ENCODE measurements around the gene PGPEP1. TPM values are rescaled to one million over a fixed set of nuclear protein-coding genes. Genes with fewer than 3 reads are reported as not detected.

The PGPEP1 gene
- polyA plus RNA-seq, 1 of the 3 experiments (the other 2 are of a cell fraction) = 13.8 TPM

DNA sequence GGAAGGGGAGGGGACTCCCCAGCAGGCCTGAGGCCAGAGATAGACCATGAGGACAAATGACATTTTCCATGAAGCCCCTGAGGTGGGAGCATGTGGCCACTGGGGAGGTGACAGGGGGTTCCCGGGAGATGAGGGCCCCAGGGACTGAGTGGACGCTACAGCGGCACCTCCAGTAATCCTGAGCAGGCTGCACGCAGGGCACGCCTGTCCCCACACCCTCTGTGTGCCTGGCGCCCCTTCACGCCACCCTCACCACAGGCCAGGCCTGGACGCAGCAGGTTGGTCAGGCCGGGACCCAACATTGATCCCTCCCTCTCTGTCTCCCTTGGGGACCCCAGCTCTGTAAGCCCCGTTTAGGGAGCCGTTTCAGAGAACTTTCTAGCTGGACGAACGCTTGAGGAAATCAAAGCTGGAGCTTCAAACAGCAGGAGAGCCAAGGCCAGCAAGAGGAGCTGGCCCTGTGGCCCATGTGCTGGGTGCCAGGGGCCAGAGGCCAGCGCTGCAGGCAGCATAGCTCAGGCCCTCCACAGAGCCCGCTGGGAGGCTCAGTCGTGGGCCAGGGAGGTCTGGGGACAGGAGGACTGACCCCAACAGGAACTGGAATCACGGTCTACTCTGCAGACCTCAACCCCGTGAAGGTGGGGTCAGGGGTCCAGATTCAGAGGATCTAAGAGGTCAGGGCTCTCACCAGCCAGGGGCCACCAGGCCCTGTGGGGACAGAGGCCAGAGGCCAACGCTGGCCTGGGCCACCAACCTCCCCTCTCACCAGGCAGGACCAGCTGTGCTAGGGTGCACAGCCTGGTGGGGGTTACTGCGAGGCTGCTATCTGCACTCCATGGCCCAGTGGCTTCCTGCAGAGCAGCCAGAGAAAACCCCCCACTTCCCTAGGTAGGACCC, 32.1 kb upstream of the PGPEP1 start:
- peak; percentile 11 for DNase-seq
- H4K20me1 ChIP-seq (ENCODE audit: insufficient read depth) = no peaks in the 10 kb centered on the region
- no peaks in the 10 kb centered on the region for H3K9me3 ChIP-seq
- no peak overlapping the region; a peak in 1 of 4 replicates for H3K27ac ChIP-seq (ENCODE audit: low read depth in 2 of 2, low read length in 1 of 2)
- WGBS (ENCODE audit: low lambda C conversion rate) = 91% methylated on average over 7 of the region's 20 CpGs
- ChIA-PET CTCF (interaction anchor here (0.7 to 0.8 kb wide), 2 partner anchors 16 to 29 kb away, joined by 3 read pairs; no protein-coding TSS in a partner anchor), POLR2A (interaction anchor here (1.1 kb wide), 1 partner anchor 10 kb away, joined by 3 read pairs; no protein-coding TSS in a partner anchor)
- peaks cover 18% of the 10 kb centered on the region for H3F3A ChIP-seq (replicated peaks; ENCODE audit: insufficient read depth)
- no peaks in the 10 kb centered on the region for H3K9me2 ChIP-seq
- peaks cover 18 to 22% of the 10 kb centered on the region in 2 experiments; a peak in 3 of 4 replicates for H3K4me1 ChIP-seq (ENCODE audit: control insufficient read depth in 1 of 2, insufficient read depth in 2 of 2, low read depth in 1 of 2, low read length in 1 of 2)
- H3K79me2 ChIP-seq (ENCODE audit: insufficient read depth) = no peaks in the 10 kb centered on the region; the same call in 1 of the 2 replicates
- H3K4me3 ChIP-seq (ENCODE audit: low read depth in 2 of 2, low read length in 1 of 2) = no peak overlapping the region
- peaks cover 0 to 49% of the 10 kb centered on the region in 2 experiments for H3K36me3 ChIP-seq (replicated peaks in 1 of 2; ENCODE audit: control insufficient read depth in 1 of 2, insufficient read depth in 2 of 2, low read length in 1 of 2)
- no peak overlapping the region for H3K4me2 ChIP-seq
- no peak for TF ChIP-seq FOSL2 (IDR thresholded peaks at IDR 0.05; ENCODE audit: borderline replicate concordance, low read depth)
- TF ChIP-seq NRF1 (IDR thresholded peaks at IDR 0.05; ENCODE audit: low read depth, low read length) = no peak
- no peak for TF ChIP-seq POLR2AphosphoS5 (IDR thresholded peaks at IDR 0.05; ENCODE audit: low read depth, low read length)
- TF ChIP-seq, protein P1, sequence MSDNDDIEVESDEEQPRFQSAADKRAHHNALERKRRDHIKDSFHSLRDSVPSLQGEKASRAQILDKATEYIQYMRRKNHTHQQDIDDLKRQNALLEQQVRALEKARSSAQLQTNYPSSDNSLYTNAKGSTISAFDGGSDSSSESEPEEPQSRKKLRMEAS (IDR thresholded peaks at IDR 0.05; ENCODE audit: low read depth) = no peak
- TF ChIP-seq, protein P2, sequence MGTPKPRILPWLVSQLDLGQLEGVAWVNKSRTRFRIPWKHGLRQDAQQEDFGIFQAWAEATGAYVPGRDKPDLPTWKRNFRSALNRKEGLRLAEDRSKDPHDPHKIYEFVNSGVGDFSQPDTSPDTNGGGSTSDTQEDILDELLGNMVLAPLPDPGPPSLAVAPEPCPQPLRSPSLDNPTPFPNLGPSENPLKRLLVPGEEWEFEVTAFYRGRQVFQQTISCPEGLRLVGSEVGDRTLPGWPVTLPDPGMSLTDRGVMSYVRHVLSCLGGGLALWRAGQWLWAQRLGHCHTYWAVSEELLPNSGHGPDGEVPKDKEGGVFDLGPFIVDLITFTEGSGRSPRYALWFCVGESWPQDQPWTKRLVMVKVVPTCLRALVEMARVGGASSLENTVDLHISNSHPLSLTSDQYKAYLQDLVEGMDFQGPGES (IDR thresholded peaks at IDR 0.05; ENCODE audit: low read depth, low read length) = no peak
- no peak for TF ChIP-seq TAF1 (IDR thresholded peaks at IDR 0.05; ENCODE audit: borderline replicate concordance, low read depth, low read length)
- TF ChIP-seq ZBTB33 (IDR thresholded peaks at IDR 0.05; ENCODE audit: borderline replicate concordance, low read depth) = no peak
- no peak for TF ChIP-seq TCF12 (IDR thresholded peaks at IDR 0.05)
- no peak for TF ChIP-seq RXRA (IDR thresholded peaks at IDR 0.05; ENCODE audit: borderline replicate concordance, low read depth)
- TF ChIP-seq, protein P3, sequence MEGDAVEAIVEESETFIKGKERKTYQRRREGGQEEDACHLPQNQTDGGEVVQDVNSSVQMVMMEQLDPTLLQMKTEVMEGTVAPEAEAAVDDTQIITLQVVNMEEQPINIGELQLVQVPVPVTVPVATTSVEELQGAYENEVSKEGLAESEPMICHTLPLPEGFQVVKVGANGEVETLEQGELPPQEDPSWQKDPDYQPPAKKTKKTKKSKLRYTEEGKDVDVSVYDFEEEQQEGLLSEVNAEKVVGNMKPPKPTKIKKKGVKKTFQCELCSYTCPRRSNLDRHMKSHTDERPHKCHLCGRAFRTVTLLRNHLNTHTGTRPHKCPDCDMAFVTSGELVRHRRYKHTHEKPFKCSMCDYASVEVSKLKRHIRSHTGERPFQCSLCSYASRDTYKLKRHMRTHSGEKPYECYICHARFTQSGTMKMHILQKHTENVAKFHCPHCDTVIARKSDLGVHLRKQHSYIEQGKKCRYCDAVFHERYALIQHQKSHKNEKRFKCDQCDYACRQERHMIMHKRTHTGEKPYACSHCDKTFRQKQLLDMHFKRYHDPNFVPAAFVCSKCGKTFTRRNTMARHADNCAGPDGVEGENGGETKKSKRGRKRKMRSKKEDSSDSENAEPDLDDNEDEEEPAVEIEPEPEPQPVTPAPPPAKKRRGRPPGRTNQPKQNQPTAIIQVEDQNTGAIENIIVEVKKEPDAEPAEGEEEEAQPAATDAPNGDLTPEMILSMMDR (IDR thresholded peaks at IDR 0.05) = no peak
- no peak for TF ChIP-seq MEF2A (IDR thresholded peaks at IDR 0.05; ENCODE audit: borderline replicate concordance, low read depth)
- TF ChIP-seq JUND (IDR thresholded peaks at IDR 0.05) = no peak
- no peak for TF ChIP-seq CHD2 (IDR thresholded peaks at IDR 0.05; ENCODE audit: low read length, partially characterized antibody)
- TF ChIP-seq USF1 (IDR thresholded peaks at IDR 0.05; ENCODE audit: borderline replicate concordance, low read depth) = no peak
- no peak for TF ChIP-seq SIN3A (IDR thresholded peaks at IDR 0.05; ENCODE audit: borderline replicate concordance, low read depth, low read length)
- TF ChIP-seq TEAD4 (IDR thresholded peaks at IDR 0.05; ENCODE audit: borderline replicate concordance, insufficient read depth) = no peak
- no peak overlapping the region for H3K9ac ChIP-seq
- H3K27me3 ChIP-seq (ENCODE audit: insufficient read depth) = no peaks in the 10 kb centered on the region
- no peak overlapping the region for H2AFZ ChIP-seq (ENCODE audit: low read depth)

All from SK-N-SH (cell line).